Spleen (tissue), 11 donors: ENCODE measurements around the gene OR51A7. TPM values are rescaled to one million over a fixed set of nuclear protein-coding genes. Genes with fewer than 3 reads are reported as not detected.

Experiments
- DNase-seq: peaks from one replicate; pipeline ENCODE4 v3.0.0-alpha.2; 2020
- H3K27ac ChIP-seq, 8 donors: fragments of 200-600 bp; sonication (generic) in 7 of 8; 1 replicate in 4 of 8; 2 replicates in 4 of 8; pipeline versions ENCODE4 v1.5.0 to v1.8.0; 2016 to 2021; ENCODE audit warnings: inconsistent platforms in 4 of 8, mild to moderate bottlenecking in 4 of 8, moderate library complexity in 1 of 8
- H3K27me3 ChIP-seq, 7 donors: fragments of 200-600 bp; sonication (generic) in 6 of 7; replicated peaks in 1 of 7; 1 replicate in 4 of 7; 2 replicates in 3 of 7; pipeline versions ENCODE4 v1.5.0 to v1.8.0; 2016 to 2021; ENCODE audit warnings: inconsistent platforms in 3 of 7, mild to moderate bottlenecking in 1 of 7
- H3K36me3 ChIP-seq, 6 donors: fragments of 200-600 bp; sonication (generic) in 5 of 6; 1 replicate in 4 of 6; 2 replicates in 2 of 6; pipeline versions ENCODE4 v1.5.0 to v1.8.0; 2016 to 2021; ENCODE audit warnings: inconsistent platforms in 2 of 6
- H3K4me1 ChIP-seq, 6 donors: fragments of 200-600 bp; sonication (generic) in 5 of 6; 1 replicate in 3 of 6; 2 replicates in 3 of 6; pipeline versions ENCODE4 v1.5.0 to v1.8.0; 2016 to 2021; ENCODE audit warnings: inconsistent platforms in 3 of 6
- H3K4me3 ChIP-seq, 8 donors: fragments of 200-600 bp; sonication (generic) in 7 of 8; 1 replicate in 4 of 8; 2 replicates in 4 of 8; pipeline versions ENCODE4 v1.5.0 to v1.8.0; 2016 to 2021; ENCODE audit warnings: inconsistent platforms in 4 of 8, mild to moderate bottlenecking in 4 of 8, moderate library complexity in 2 of 8
- H3K9me3 ChIP-seq, 8 donors: fragments of 200-600 bp; sonication (generic) in 7 of 8; 1 replicate in 4 of 8; 2 replicates in 4 of 8; pipeline versions ENCODE4 v1.5.0 to v1.8.0; 2016 to 2021; ENCODE audit warnings: inconsistent platforms in 4 of 8
- POLR2A ChIP-seq, 3 donors: fragments of 450-650 bp; IDR thresholded peaks; one replicate each; pipeline ENCODE4 v1.5.1; 2017; ENCODE audit warnings: antibody characterized with exemption in 3 of 3, mild to moderate bottlenecking in 1 of 3
- POLR2AphosphoS5 ChIP-seq, 3 donors: sonication (generic); formaldehyde crosslinking; IDR thresholded peaks; one replicate each; pipeline ENCODE4 v1.5.1; 2017; ENCODE audit warnings: antibody characterized with exemption in 3 of 3
- WGBS, 5 donors: extraction: QIAGEN DNeasy Blood & Tissue Kit in 3 of 5; methylation state at CpG; one replicate each; pipeline versions ENCODE4 v1.1.5 to v1.1.7; 2013 to 2018; 5-methylcytosine and 5-hydroxymethylcytosine counted together
- intact Hi-C: fragments of 100-400 bp; cut with DNase I; formaldehyde crosslinking; loops from one replicate; pipeline ENCODE4 v1.15.0; 2023; ENCODE audit warnings: low total_unique reads
- polyA plus RNA-seq, 3 donors: library from polyadenylated mRNA; stranded (reverse); fragments of 200-250 nt; gene quantifications; one replicate each; pipeline ENCODE4 v1.2.1, GENCODE V29; 2013
- total RNA-seq, 7 donors: library from RNA; depleted of rRNA in 3 of 7; stranded (reverse); fragments of >200 nt in 3 of 7; fragmentation: NEBNext Ultra II Directional in 4 of 7; extraction: Animal tissue kit (Norgen Biotek cat#: 25700) in 4 of 7; gene quantifications; one replicate each; pipeline versions ENCODE4 v1.1.0 to v1.2.1, GENCODE V29; 2016 to 2021
- TF ChIP-seq, protein P1 (sequence below), 11 experiments: fragments of 200-600 bp in 7 of 11; fragments of 450-650 bp in 4 of 11; sonication (generic) in 4 of 11; IDR thresholded peaks in 8 of 11; conservative IDR thresholded peaks in 3 of 11; 1 replicate in 7 of 11; 2 replicates in 4 of 11; pipeline versions ENCODE4 v1.4.0 to v1.8.0; 2016 to 2021; ENCODE audit warnings: antibody characterized with exemption in 11 of 11, inconsistent platforms in 4 of 11, mild to moderate bottlenecking in 1 of 11
- donor health status: healthy with polysubstance abuse.
- donor health status: DM: no; HTN: no; CAD: no; lungs with moderate emphysema.
- donor health status: DM: no; HTN: no; CAD: no.
- donor health status: Bipolar disorder and iron deficiency.
- donor health status: healthy.
- donor health status: DM: no; HTN: no; CAD: no.
- donor health status: DM: yes; HTN: yes; CAD: no.

Gene OR51A7
- total and polyA plus RNA-seq, 10 donors = not detected

DNA sequence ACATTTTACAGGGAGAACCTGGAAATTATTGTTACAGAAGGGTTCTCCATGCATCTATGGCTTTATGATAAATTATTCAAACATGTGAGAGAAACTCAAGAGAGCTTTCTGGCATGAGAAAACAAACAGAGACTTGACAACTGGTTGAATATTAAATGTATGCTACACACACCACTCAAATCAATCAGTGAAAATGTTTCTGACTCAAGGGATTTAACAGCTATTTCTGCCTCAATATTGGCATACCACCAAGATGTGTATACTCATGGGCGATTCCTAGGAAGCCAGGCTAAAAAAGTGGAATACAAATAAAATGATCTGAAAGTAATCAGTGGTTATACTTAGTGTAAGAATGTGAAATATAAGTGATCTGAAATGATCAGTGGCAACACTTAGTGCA is 37.7 kb upstream of the OR51A7 start:
- no peaks in the 10 kb centered on the region for H3K4me1 ChIP-seq
- TF ChIP-seq POLR2AphosphoS5 (IDR thresholded peaks at IDR 0.05) = no peak
- TF ChIP-seq POLR2A (IDR thresholded peaks at IDR 0.05) = no peak
- TF ChIP-seq, protein P1, sequence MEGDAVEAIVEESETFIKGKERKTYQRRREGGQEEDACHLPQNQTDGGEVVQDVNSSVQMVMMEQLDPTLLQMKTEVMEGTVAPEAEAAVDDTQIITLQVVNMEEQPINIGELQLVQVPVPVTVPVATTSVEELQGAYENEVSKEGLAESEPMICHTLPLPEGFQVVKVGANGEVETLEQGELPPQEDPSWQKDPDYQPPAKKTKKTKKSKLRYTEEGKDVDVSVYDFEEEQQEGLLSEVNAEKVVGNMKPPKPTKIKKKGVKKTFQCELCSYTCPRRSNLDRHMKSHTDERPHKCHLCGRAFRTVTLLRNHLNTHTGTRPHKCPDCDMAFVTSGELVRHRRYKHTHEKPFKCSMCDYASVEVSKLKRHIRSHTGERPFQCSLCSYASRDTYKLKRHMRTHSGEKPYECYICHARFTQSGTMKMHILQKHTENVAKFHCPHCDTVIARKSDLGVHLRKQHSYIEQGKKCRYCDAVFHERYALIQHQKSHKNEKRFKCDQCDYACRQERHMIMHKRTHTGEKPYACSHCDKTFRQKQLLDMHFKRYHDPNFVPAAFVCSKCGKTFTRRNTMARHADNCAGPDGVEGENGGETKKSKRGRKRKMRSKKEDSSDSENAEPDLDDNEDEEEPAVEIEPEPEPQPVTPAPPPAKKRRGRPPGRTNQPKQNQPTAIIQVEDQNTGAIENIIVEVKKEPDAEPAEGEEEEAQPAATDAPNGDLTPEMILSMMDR (IDR thresholded peaks at IDR 0.05 in 8 of 11, conservative IDR thresholded peaks at IDR 0.05 in 3 of 11) = no peak
- H3K36me3 ChIP-seq = no peaks in the 10 kb centered on the region
- H3K27ac ChIP-seq = no peak overlapping the region
- peaks cover 0 to 7% (median 0%) of the 10 kb centered on the region in 8 donors for H3K9me3 ChIP-seq
- no peak overlapping the region for H3K4me3 ChIP-seq
- H3K27me3 ChIP-seq = no peaks in the 10 kb centered on the region
- 51 to 71% (median 65%) methylated on average over 1 of the region's 1 CpG for WGBS, 5 donors
- DNase-seq = no peak
- intact Hi-C loops = no loop called here

GRCh38 chr11:4881188-4881587 is 22.4 kb upstream of the OR51A7 start:
- Histone ChIP-seq H3K9me3 (no peaks in the 10 kb centered on the region), H3K27me3 (no peaks in the 10 kb centered on the region), H3K27ac (no peak overlapping the region), H3K36me3 (no peaks in the 10 kb centered on the region), H3K4me3 (no peak overlapping the region), H3K4me1 (no peaks in the 10 kb centered on the region)
- 79 to 88% (median 85%) methylated on average over 4 of the region's 4 CpGs for WGBS, 5 donors
- DNase-seq = no peak
- intact Hi-C loops = no loop called here
- TF ChIP-seq, protein P1 (IDR thresholded peaks at IDR 0.05 in 8 of 11, conservative IDR thresholded peaks at IDR 0.05 in 3 of 11) = no peak
- no peak for TF ChIP-seq POLR2AphosphoS5 (IDR thresholded peaks at IDR 0.05)
- no peak for TF ChIP-seq POLR2A (IDR thresholded peaks at IDR 0.05)

GRCh38 chr11:4881860-4882500 is 21.6 kb upstream of the OR51A7 start, which contains the start of gene OR51T1:
OR51T1 (plus strand) TSS chr11:4881900; CDS start chr11:4881900, 0 bp downstream.
- no peaks in the 10 kb centered on the region for H3K36me3 ChIP-seq
- no peak for TF ChIP-seq POLR2A (IDR thresholded peaks at IDR 0.05)
- intact Hi-C loops = no loop called here
- 77 to 85% (median 84%) methylated on average over 8 of the region's 8 CpGs for WGBS, 5 donors
- no peak for DNase-seq
- H3K27me3 ChIP-seq = no peaks in the 10 kb centered on the region
- no peak within 1 kb of the TSS for H3K27ac ChIP-seq
- no peaks in the 10 kb centered on the region for H3K9me3 ChIP-seq
- no peaks in the 10 kb centered on the region for H3K4me1 ChIP-seq
- H3K4me3 ChIP-seq = no peak within 1 kb of the TSS

GRCh38 chr11:4882543-4882942 is 21.0 kb upstream of the OR51A7 start:
- no peaks in the 10 kb centered on the region for H3K36me3 ChIP-seq
- WGBS, 5 donors = 76 to 85% (median 80%) methylated on average over 5 of the region's 5 CpGs
- intact Hi-C loops = no loop called here

More at GRCh38 chr11:4882543-4882942, 21.0 kb upstream of the OR51A7 start:
- no peak for TF ChIP-seq POLR2AphosphoS5 (IDR thresholded peaks at IDR 0.05)
- TF ChIP-seq, protein P1 (IDR thresholded peaks at IDR 0.05 in 8 of 11, conservative IDR thresholded peaks at IDR 0.05 in 3 of 11) = no peak
- no peak for TF ChIP-seq POLR2A (IDR thresholded peaks at IDR 0.05)
- Histone ChIP-seq H3K4me1 (no peaks in the 10 kb centered on the region), H3K4me3 (no peak overlapping the region), H3K27ac (no peak overlapping the region), H3K27me3 (no peaks in the 10 kb centered on the region), H3K9me3 (no peaks in the 10 kb centered on the region)
- DNase-seq = no peak
